Hepatocyte (in vitro differentiated cells): ENCODE data around the gene ADAMTS4. TPM values are rescaled to one million over a fixed set of nuclear protein-coding genes. Genes with fewer than 3 reads are reported as not detected.

Experiments
- DNase-seq: peaks from one replicate; pipeline ENCODE4 v3.0.0-alpha.2; 2016; ENCODE audit warnings: low spot score
- H2AFZ ChIP-seq: fragments of 200-600 bp; sonication (generic); 2 replicates; pipeline ENCODE4 v1.6.0; 2016; ENCODE audit warnings: antibody characterized with exemption, mild to moderate bottlenecking
- H3K27ac ChIP-seq: fragments of 200-600 bp; sonication (generic); 2 replicates; pipeline ENCODE4 v1.5.1; 2016; ENCODE audit warnings: mild to moderate bottlenecking
- H3K27me3 ChIP-seq: fragments of 200-600 bp; sonication (generic); 2 replicates; pipeline ENCODE4 v1.6.1; 2016
- H3K36me3 ChIP-seq: fragments of 200-600 bp; sonication (generic); replicated peaks from 2 replicates; pipeline ENCODE4 v1.5.1; 2016; ENCODE audit warnings: low read depth; ENCODE audit not compliant: insufficient read depth
- H3K4me1 ChIP-seq: fragments of 200-600 bp; sonication (generic); 2 replicates; pipeline ENCODE4 v1.5.1; 2016; ENCODE audit warnings: mild to moderate bottlenecking, moderate library complexity; ENCODE audit not compliant: insufficient read depth
- H3K4me2 ChIP-seq: fragments of 200-600 bp; sonication (generic); 2 replicates; pipeline ENCODE4 v1.6.0; 2016
- H3K4me3 ChIP-seq: fragments of 200-600 bp; sonication (generic); 2 replicates; pipeline ENCODE4 v1.5.1; 2016; ENCODE audit warnings: mild to moderate bottlenecking
- H3K79me2 ChIP-seq: fragments of 200-600 bp; sonication (generic); 2 replicates; pipeline ENCODE4 v1.6.0; 2017; ENCODE audit warnings: mild to moderate bottlenecking
- H3K9me2 ChIP-seq: fragments of 200-600 bp; sonication (generic); replicated peaks from 2 replicates; pipeline ENCODE4 v1.6.0; 2017; ENCODE audit warnings: mild to moderate bottlenecking; ENCODE audit not compliant: insufficient read depth
- H3K9me3 ChIP-seq: fragments of 200-600 bp; sonication (generic); 2 replicates; pipeline ENCODE4 v1.5.1; 2016; ENCODE audit warnings: low read depth, mild to moderate bottlenecking
- H4K20me1 ChIP-seq: fragments of 200-600 bp; sonication (generic); 2 replicates; pipeline ENCODE4 v1.6.0; 2016; ENCODE audit warnings: mild to moderate bottlenecking; ENCODE audit not compliant: insufficient read depth, poor library complexity, severe bottlenecking
- CTCF ChIP-seq: fragments of 200-600 bp; sonication (generic); IDR thresholded peaks from 2 replicates; pipeline ENCODE4 v1.5.1; 2016; ENCODE audit warnings: antibody characterized with exemption, mild to moderate bottlenecking; ENCODE audit not compliant: poor library complexity
- EZH2 ChIP-seq: fragments of 200-600 bp; sonication (generic); IDR thresholded peaks from 2 replicates; pipeline ENCODE4 v1.6.1; 2016; ENCODE audit warnings: antibody characterized with exemption, mild to moderate bottlenecking, borderline replicate concordance
- EZH2phosphoT487 ChIP-seq: fragments of 200-600 bp; sonication (generic); IDR thresholded peaks from one replicate; pipeline ENCODE4 v1.6.1; 2018; ENCODE audit warnings: antibody characterized with exemption, mild to moderate bottlenecking, low read depth, moderate library complexity; ENCODE audit not compliant: unreplicated experiment, severe bottlenecking
- WGBS: methylation state at CpG from one replicate; pipeline ENCODE4 v1.1.6; 2016; ENCODE audit warnings: low lambda C conversion rate; ENCODE audit errors: missing lambda C conversion rate; 5-methylcytosine and 5-hydroxymethylcytosine counted together
- polyA plus RNA-seq: library from polyadenylated mRNA; unstranded; fragments of >200 nt; fragmentation: Nextera tagmentation; extraction: Ambion mirVana; gene quantifications from 2 replicates; pipeline ENCODE4 v1.2.1, GENCODE V29; 2016
- total RNA-seq: library from RNA; depleted of rRNA; stranded (reverse); fragments of >200 nt; gene quantifications from 2 replicates; pipeline ENCODE4 v1.2.3, GENCODE V29; 2014

ADAMTS4 gene
- total and polyA plus RNA-seq, 2 experiments from 2014 or later, result 2.3 to 6.1 TPM

GRCh38 chr1:161200421-161200991 lies 1.7 kb upstream of the ADAMTS4 start:
- H3K27ac ChIP-seq, result peak overlapping the region; percentile 95

GRCh38 chr1:161199506-161200139 lies 769 bp upstream of the ADAMTS4 start:
- Histone ChIP-seq H3K9me3 (no peaks in the 10 kb centered on the region), H3K4me2 (peak overlapping the region; percentile 41), H3K9me2 (no peaks in the 10 kb centered on the region), H4K20me1 (no peaks in the 10 kb centered on the region), H3K4me3 (no peak overlapping the region), H3K4me1 (peaks cover 42% of the 10 kb centered on the region), H3K79me2 (peaks cover 22% of the 10 kb centered on the region), H3K27ac (peak overlapping the region; percentile 96), H2AFZ (no peak overlapping the region), H3K27me3 (no peaks in the 10 kb centered on the region), H3K36me3 (no peaks in the 10 kb centered on the region)
- 73% methylated on average over 4 of the region's 5 CpGs for WGBS
- DNase-seq, result no peak
- no peak for TF ChIP-seq CTCF
- TF ChIP-seq EZH2, result no peak
- TF ChIP-seq EZH2phosphoT487, result no peak

More at GRCh38 chr1:161200421-161200991, 1.7 kb upstream of the ADAMTS4 start:
- no peak for DNase-seq
- H2AFZ ChIP-seq, result no peak overlapping the region
- no peaks in the 10 kb centered on the region for H3K36me3 ChIP-seq
- no peaks in the 10 kb centered on the region for H4K20me1 ChIP-seq
- H3K9me2 ChIP-seq, result no peaks in the 10 kb centered on the region
- H3K27me3 ChIP-seq, result no peaks in the 10 kb centered on the region
- WGBS, result 80% methylated on average over 5 of the region's 5 CpGs
- TF ChIP-seq EZH2 (no peak), CTCF (no peak), EZH2phosphoT487 (no peak)
- peaks cover 28% of the 10 kb centered on the region for H3K79me2 ChIP-seq
- H3K4me2 ChIP-seq, result no peak overlapping the region
- H3K9me3 ChIP-seq, result no peaks in the 10 kb centered on the region
- peaks cover 42% of the 10 kb centered on the region for H3K4me1 ChIP-seq
- H3K4me3 ChIP-seq, result no peak overlapping the region

- Histone ChIP-seq H3K4me2 (peak overlapping the region; percentile 76), H2AFZ (no peak overlapping the region), H4K20me1 (no peaks in the 10 kb centered on the region), H3K79me2 (peaks cover 9% of the 10 kb centered on the region), H3K27ac (peak overlapping the region; percentile 96), H3K4me1 (peaks cover 39% of the 10 kb centered on the region), H3K27me3 (no peaks in the 10 kb centered on the region), H3K9me2 (no peaks in the 10 kb centered on the region), H3K9me3 (no peaks in the 10 kb centered on the region), H3K4me3 (no peak overlapping the region), H3K36me3 (no peaks in the 10 kb centered on the region)
- peak; percentile 68 for DNase-seq
- TF ChIP-seq EZH2 (no peak), CTCF (peak; percentile 25)
- WGBS, result 27% methylated on average over 19 of the region's 20 CpGs
These were observed 509 bp downstream of the ADAMTS4 start for GRCh38 chr1:161198194-161198896.
